K562 (cell line): Measurements from ENCODE around the gene POLR2A. TPM values are rescaled to one million over a fixed set of nuclear protein-coding genes. Genes with fewer than 3 reads are reported as not detected.

ENCODE experiments used
- EP400 ChIP-seq: fragments of 450-650 bp; IDR thresholded peaks from 2 replicates; pipeline ENCODE4 v1.6.1; 2017; ENCODE audit warnings: antibody characterized with exemption, mild to moderate bottlenecking, moderate library complexity
- HMGXB4 ChIP-seq: sonication (generic); formaldehyde crosslinking; IDR thresholded peaks from 2 replicates; pipeline ENCODE4 v1.8.1; 2023; ENCODE audit warnings: mild to moderate bottlenecking, missing genetic modification reagents
- ID3 ChIP-seq, 2 experiments: fragments of 250-450 bp in 1 of 2; fragments of 450-650 bp in 1 of 2; sonication (Bioruptor Pico) in 1 of 2; IDR thresholded peaks; 2 replicates each; pipeline versions ENCODE4 v1.6.1 to v1.8.0; 2016 to 2021; ENCODE audit warnings: mild to moderate bottlenecking in 2 of 2, moderate library complexity in 2 of 2, missing compliant biosample characterization in 1 of 2, missing genetic modification characterization in 1 of 2
- JUND ChIP-seq, 2 experiments: IDR thresholded peaks; 2 replicates in 1 of 2; 3 replicates in 1 of 2; pipeline ENCODE4 v1.6.1; 2011; ENCODE audit warnings: borderline replicate concordance in 2 of 2, low read depth in 2 of 2, low read length in 2 of 2, improper control_type of control experiment in 1 of 2, missing biosample characterization in 1 of 2, missing genetic modification characterization in 1 of 2, missing genetic modification reagents in 1 of 2
- MECOM ChIP-seq: fragments of 250-450 bp; sonication (Bioruptor Pico); IDR thresholded peaks from 2 replicates; pipeline ENCODE4 v1.8.0; 2022; ENCODE audit warnings: inconsistent platforms
- PTTG1 ChIP-seq: fragments of 450-650 bp; IDR thresholded peaks from 2 replicates; pipeline ENCODE4 v1.6.1; 2016; ENCODE audit warnings: low read depth, mild to moderate bottlenecking, missing genetic modification characterization, missing compliant biosample characterization
- STAG1 ChIP-seq: sonication (generic); formaldehyde crosslinking; IDR thresholded peaks from 2 replicates; pipeline ENCODE4 v1.5.0; 2020; ENCODE audit warnings: missing genetic modification reagents, borderline replicate concordance
- THRA ChIP-seq: fragments of 450-650 bp; IDR thresholded peaks from 2 replicates; pipeline ENCODE4 v1.6.1; 2017; ENCODE audit warnings: mild to moderate bottlenecking, moderate library complexity
- ZBTB12 ChIP-seq: fragments of 250-450 bp; sonication (Bioruptor Pico); IDR thresholded peaks from 2 replicates; pipeline ENCODE4 v1.4.0; 2020
- ZMIZ1 ChIP-seq, 2 experiments: fragments of 150-350 bp in 1 of 2; IDR thresholded peaks; 2 replicates each; pipeline ENCODE4 v1.6.1; 2012 to 2016; ENCODE audit warnings: low read depth in 2 of 2, low read length in 2 of 2, mild to moderate bottlenecking in 1 of 2, moderate library complexity in 1 of 2
- ZNF639 ChIP-seq, 2 experiments: fragments of 200-800 bp in 1 of 2; sonication (Bioruptor generic) in 1 of 2; sonication (generic) in 1 of 2; formaldehyde crosslinking in 1 of 2; IDR thresholded peaks in 1 of 2; conservative IDR thresholded peaks in 1 of 2; 2 replicates each; pipeline versions ENCODE4 v1.5.0 to v1.6.1; 2016 to 2020; ENCODE audit warnings: missing compliant biosample characterization in 1 of 2, missing genetic modification characterization in 1 of 2, missing genetic modification reagents in 1 of 2
- polyA plus RNA-seq, 8 experiments: library from polyadenylated mRNA; depleted of rRNA in 4 of 8; stranded (reverse) in 5 of 8; unstranded in 3 of 8; fragments of >200 nt; fragmentation: Nextera tagmentation in 2 of 8; fragmentation: Illumina TruSeq in 1 of 8; extraction: Ambion mirVana in 2 of 8; extraction: Trizol in 1 of 8; gene quantifications; 2 replicates each; pipeline versions ENCODE4 v1.2.1 to v1.2.3, GENCODE V29; 2011 to 2014; ENCODE audit warnings: inconsistent platforms in 1 of 8, missing spikeins in 1 of 8
- total RNA-seq, 7 experiments: library from RNA; depleted of rRNA in 6 of 7; stranded (reverse); fragments of >200 nt in 6 of 7; fragmentation: Illumina TruSeq in 2 of 7; extraction: Trizol in 2 of 7; gene quantifications; 2 replicates each; pipeline versions ENCODE4 v1.2.1 to v1.2.3, GENCODE V29; 2011 to 2021; ENCODE audit warnings: low replicate concordance in 1 of 7

POLR2A gene
- total and polyA plus RNA-seq, 9 of the 15 experiments (the other 6 are each of a cell fraction or from before 2014, with no cell fraction given): 1.3 to 109 (median 12.4) TPM

GRCh38 chr17:7484067-7484918 lies at the start of gene POLR2A (continued):
- TF ChIP-seq HMGXB4 (CRISPR knock-in tag): peak; percentile 29; the same call in 1 of the 2 replicates
- TF ChIP-seq MECOM (CRISPR knock-in tag): no peak
- peak; percentile 84 for TF ChIP-seq JUND (IDR thresholded peaks at IDR 0.05; ENCODE audit: borderline replicate concordance, low read depth, low read length)
- TF ChIP-seq JUND (tag; IDR thresholded peaks at IDR 0.05; ENCODE audit: borderline replicate concordance, low read depth, low read length): no peak; the same call in 2 of the 3 replicates
- TF ChIP-seq THRA: no peak
- TF ChIP-seq EP400: peak; percentile 49; the same call in 1 of the 2 replicates
- no peak for TF ChIP-seq PTTG1 (tag)
- TF ChIP-seq ID3 (CRISPR knock-in tag; IDR thresholded peaks at IDR 0.05): no peak
- no peak for TF ChIP-seq ID3 (tag; IDR thresholded peaks at IDR 0.05)
- TF ChIP-seq STAG1 (CRISPR knock-in tag): no peak
- TF ChIP-seq ZNF639 (CRISPR knock-in tag; conservative IDR thresholded peaks at IDR 0.05 in 1 of 2, IDR thresholded peaks at IDR 0.05 in 1 of 2): 0 out of 4 replicates have a peak, but pooled peaks of 1 of the 2 experiments have one; percentile 50
- peak in 1 of 2 experiments; percentile 88; a peak in 2 of 4 replicates for TF ChIP-seq ZMIZ1 (IDR thresholded peaks at IDR 0.05; ENCODE audit: low read depth in 2 of 2, low read length in 2 of 2)
- TF ChIP-seq ZBTB12 (CRISPR knock-in tag): no peak
